Ovary (tissue), 9 donors: Measurements from ENCODE around the gene SNX10. TPM values are rescaled to one million over a fixed set of nuclear protein-coding genes. Genes with fewer than 3 reads are reported as not detected.

Experiments
- DNase-seq, 5 donors: peaks; one replicate each; pipeline ENCODE4 v3.0.0-alpha.2; 2019 to 2020
- H3K27ac ChIP-seq, 2 donors: fragments of 200-600 bp; one replicate each; pipeline versions ENCODE4 v1.5.1 to v1.8.0; 2019 to 2022
- H3K27me3 ChIP-seq: fragments of 200-600 bp; one replicate; pipeline ENCODE4 v1.8.0; 2022
- H3K36me3 ChIP-seq: fragments of 200-600 bp; sonication (generic); one replicate; pipeline ENCODE4 v1.5.1; 2019
- H3K4me1 ChIP-seq: one replicate; pipeline ENCODE4 v1.8.1; 2013; ENCODE audit warnings: mild to moderate bottlenecking, moderate library complexity; ENCODE audit not compliant: insufficient read depth
- H3K4me3 ChIP-seq: fragments of 200-600 bp; sonication (generic); one replicate; pipeline ENCODE4 v1.5.1; 2017
- H3K9me3 ChIP-seq, 2 donors: fragments of 200-600 bp in 1 of 2; sonication (generic) in 1 of 2; one replicate each; pipeline versions ENCODE4 v1.5.1 to v1.8.1; 2013 to 2019; ENCODE audit warnings: mild to moderate bottlenecking in 1 of 2, moderate library complexity in 1 of 2
- EP300 ChIP-seq: sonication (generic); formaldehyde crosslinking; IDR thresholded peaks from one replicate; pipeline ENCODE4 v1.6.1; 2017; ENCODE audit warnings: antibody characterized with exemption
- POLR2A ChIP-seq: fragments of 450-650 bp; IDR thresholded peaks from one replicate; pipeline ENCODE4 v1.6.1; 2017; ENCODE audit warnings: antibody characterized with exemption, mild to moderate bottlenecking, moderate library complexity
- WGBS, 3 donors: extraction: QIAGEN DNeasy Blood & Tissue Kit in 1 of 3; methylation state at CpG; one replicate each; pipeline versions ENCODE4 v1.1.5 to v1.1.7; 2013 to 2017; 5-methylcytosine and 5-hydroxymethylcytosine counted together
- intact Hi-C, 4 donors: fragments of 100-400 bp; cut with DNase I; formaldehyde crosslinking; loops; one replicate each; pipeline versions ENCODE4 v1.11.0 to v1.15.1; 2022 to 2023
- polyA plus RNA-seq, 2 donors: library from polyadenylated mRNA; stranded (reverse); fragments of 200-250 nt in 1 of 2; fragments of 350-450 nt in 1 of 2; fragmentation: Illumina TruSeq in 1 of 2; extraction: RNeasy Lipid Tissue Mini Kit (QIAGEN cat#74804) in 1 of 2; gene quantifications; one replicate each; pipeline ENCODE4 v1.2.3, GENCODE V29; 2013 to 2014
- total RNA-seq, 7 donors: library from RNA; depleted of rRNA in 2 of 7; stranded (reverse); fragments of >200 nt in 2 of 7; fragmentation: NEBNext Ultra II Directional in 3 of 7; extraction: Animal tissue kit (Norgen Biotek cat#: 25700) in 3 of 7; gene quantifications; one replicate each; pipeline versions ENCODE4 v1.1.0 to v1.2.4, GENCODE V29; 2016 to 2023
- TF ChIP-seq, protein P1 (sequence below), 3 donors: fragments of 450-650 bp in 2 of 3; fragments of 200-600 bp in 1 of 3; IDR thresholded peaks; one replicate each; pipeline versions ENCODE4 v1.5.1 to v1.8.0; 2016 to 2022; ENCODE audit warnings: antibody characterized with exemption in 3 of 3, mild to moderate bottlenecking in 1 of 3
- donor health status: DM: no; HTN: no; CAD: no; lungs with moderate emphysema.
- donor health status: DM: no; HTN: no; CAD: no.
- donor health status: Bipolar disorder and iron deficiency.
- donor health status: DM: yes; HTN: yes; CAD: no.
- donor health status: DM: no; HTN: no; CAD: no.
- donor health status: DM: yes; HTN: yes; CAD: no.

Gene SNX10
- total and polyA plus RNA-seq, 9 donors, result 1.1 to 6.4 (median 2.0) TPM

DNA sequence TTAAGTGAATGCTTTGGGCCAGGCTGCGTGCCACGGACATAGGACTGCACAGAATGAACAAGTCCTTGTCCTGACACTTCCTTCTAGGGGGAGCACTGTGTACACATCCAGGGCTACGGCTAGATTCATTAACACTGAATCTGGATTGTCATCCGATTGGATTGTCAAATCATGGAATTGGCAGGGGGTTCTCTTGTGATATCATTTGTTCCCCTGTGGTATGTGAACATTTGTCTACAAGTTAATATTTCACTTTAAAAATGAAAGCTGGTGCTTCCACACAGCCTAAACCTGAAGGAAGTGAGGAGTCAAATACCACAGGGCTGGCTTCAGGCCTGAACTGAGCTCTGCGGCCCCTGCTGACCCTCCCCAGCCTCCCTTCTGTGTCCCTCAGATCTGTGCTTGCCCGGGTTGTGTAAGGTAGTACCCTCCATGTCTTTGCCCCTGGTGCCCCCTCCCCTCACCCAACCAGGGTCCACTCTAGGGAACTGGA is 75.6 kb downstream of the SNX10 start:
- no peaks in the 10 kb centered on the region for H3K27me3 ChIP-seq
- no peak overlapping the region for H3K4me3 ChIP-seq
- WGBS, 3 donors, result 77 to 83% (median 80%) methylated on average over 6 of the region's 6 CpGs
- no peaks in the 10 kb centered on the region for H3K36me3 ChIP-seq
- H3K9me3 ChIP-seq, result no peaks in the 10 kb centered on the region
- TF ChIP-seq EP300, result no peak
- TF ChIP-seq, protein P1, sequence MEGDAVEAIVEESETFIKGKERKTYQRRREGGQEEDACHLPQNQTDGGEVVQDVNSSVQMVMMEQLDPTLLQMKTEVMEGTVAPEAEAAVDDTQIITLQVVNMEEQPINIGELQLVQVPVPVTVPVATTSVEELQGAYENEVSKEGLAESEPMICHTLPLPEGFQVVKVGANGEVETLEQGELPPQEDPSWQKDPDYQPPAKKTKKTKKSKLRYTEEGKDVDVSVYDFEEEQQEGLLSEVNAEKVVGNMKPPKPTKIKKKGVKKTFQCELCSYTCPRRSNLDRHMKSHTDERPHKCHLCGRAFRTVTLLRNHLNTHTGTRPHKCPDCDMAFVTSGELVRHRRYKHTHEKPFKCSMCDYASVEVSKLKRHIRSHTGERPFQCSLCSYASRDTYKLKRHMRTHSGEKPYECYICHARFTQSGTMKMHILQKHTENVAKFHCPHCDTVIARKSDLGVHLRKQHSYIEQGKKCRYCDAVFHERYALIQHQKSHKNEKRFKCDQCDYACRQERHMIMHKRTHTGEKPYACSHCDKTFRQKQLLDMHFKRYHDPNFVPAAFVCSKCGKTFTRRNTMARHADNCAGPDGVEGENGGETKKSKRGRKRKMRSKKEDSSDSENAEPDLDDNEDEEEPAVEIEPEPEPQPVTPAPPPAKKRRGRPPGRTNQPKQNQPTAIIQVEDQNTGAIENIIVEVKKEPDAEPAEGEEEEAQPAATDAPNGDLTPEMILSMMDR (IDR thresholded peaks at IDR 0.05), result no peak
- no peak for TF ChIP-seq POLR2A
- no peaks in the 10 kb centered on the region for H3K4me1 ChIP-seq
- DNase-seq, result no peak
- intact Hi-C loops, result loop anchor here (2.0 to 10.0 kb wide), 7 partner anchors 272 to 795 kb away; partner anchors contain the start of gene HOXA7 (in 1 of the 4)
- no peak overlapping the region for H3K27ac ChIP-seq

DNA sequence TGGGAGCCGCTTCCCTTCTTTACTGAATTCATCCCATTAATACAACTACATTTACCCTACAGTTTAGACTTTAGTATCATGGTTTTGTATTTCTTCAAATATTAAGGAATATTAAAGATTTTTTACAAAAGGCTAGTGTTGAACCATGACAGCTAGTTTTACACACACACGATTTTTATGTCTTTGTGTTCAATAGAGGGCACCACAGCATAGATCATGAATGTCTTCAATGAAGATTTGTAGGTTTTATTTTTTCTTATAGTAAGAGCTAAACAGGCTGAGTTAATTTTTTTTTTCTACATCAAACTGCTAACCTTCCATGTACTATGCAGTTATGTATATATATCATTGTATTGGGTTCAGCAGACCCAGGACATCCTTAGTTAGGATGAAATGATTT is 76.9 kb downstream of the SNX10 start:
- Histone ChIP-seq H3K27me3 (no peaks in the 10 kb centered on the region), H3K4me3 (no peak overlapping the region), H3K36me3 (no peaks in the 10 kb centered on the region), H3K9me3 (no peaks in the 10 kb centered on the region), H3K27ac (no peak overlapping the region), H3K4me1 (no peaks in the 10 kb centered on the region)
- TF ChIP-seq, protein P1 (IDR thresholded peaks at IDR 0.05), result no peak
- TF ChIP-seq EP300 (no peak), POLR2A (no peak)
- DNase-seq, result no peak
- WGBS, 3 donors, result 61 to 65% (median 65%) methylated on average over 2 of the region's 2 CpGs
- intact Hi-C loops, result loop anchor here (5.0 to 10.0 kb wide), 6 partner anchors 274 to 794 kb away; partner anchors contain the start of gene HOXA7 (in 1 of the 4)

DNA sequence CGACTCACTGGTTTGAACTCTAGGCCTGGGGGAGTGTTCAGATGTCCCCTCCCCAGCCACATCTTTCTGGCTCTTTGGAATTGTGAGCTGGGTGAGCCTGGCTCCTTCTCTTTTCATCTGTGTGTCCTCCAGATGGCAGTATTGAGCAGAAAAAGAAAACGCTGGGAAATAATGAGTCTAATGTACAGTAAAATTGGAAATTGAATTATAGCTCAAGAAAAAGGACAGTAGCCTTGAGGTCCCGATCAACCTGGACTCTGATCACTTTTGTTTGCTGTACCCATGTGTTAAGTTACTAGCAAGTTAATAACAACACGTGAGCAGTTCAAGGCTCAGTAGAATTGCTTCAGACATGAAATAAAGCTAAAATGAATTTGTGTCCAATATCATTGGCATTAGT is 77.9 kb downstream of the SNX10 start:
- H3K4me1 ChIP-seq, result no peaks in the 10 kb centered on the region
- WGBS, 3 donors, result 3 to 7% (median 4%) methylated on average over 4 of the region's 4 CpGs
- H3K36me3 ChIP-seq, result no peaks in the 10 kb centered on the region
- DNase-seq, result peak in 1 of 5 donors; percentile 19
- no peak overlapping the region for H3K27ac ChIP-seq
- H3K9me3 ChIP-seq, result no peaks in the 10 kb centered on the region
- no peak overlapping the region for H3K4me3 ChIP-seq
- intact Hi-C loops, result loop anchor here (5.0 to 10.0 kb wide), 6 partner anchors 275 to 793 kb away; partner anchors contain the start of gene HOXA7 (in 1 of the 4)
- no peak for TF ChIP-seq POLR2A
- TF ChIP-seq, protein P1 (IDR thresholded peaks at IDR 0.05), result peak; percentile 37 to 48 (median 45)
- H3K27me3 ChIP-seq, result no peaks in the 10 kb centered on the region

DNA sequence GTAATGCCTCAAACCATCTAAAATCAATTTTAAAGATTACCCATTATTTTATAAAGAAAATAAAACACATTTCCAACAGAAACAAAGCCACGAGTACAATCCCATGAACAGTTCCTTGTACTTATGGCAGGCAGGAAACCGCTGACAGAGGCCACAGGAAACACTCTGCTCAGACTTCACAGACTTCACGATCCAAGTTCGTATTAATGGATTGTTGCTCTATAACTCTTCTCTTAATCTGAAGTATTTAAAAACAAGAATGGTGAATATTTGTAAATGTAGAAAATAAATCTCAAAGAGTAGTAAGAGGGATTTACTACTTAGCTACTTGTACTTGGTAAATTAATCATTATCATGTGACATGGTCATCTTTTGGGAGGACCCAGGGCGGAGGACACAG is 78.3 kb downstream of the SNX10 start:
- no peaks in the 10 kb centered on the region for H3K27me3 ChIP-seq
- WGBS, 3 donors, result 65 to 70% (median 70%) methylated on average over 5 of the region's 5 CpGs
- no peak overlapping the region for H3K4me3 ChIP-seq
- intact Hi-C loops, result loop anchor here in 2 of 4 donors (5.0 to 10.0 kb wide), 3 partner anchors 295 to 795 kb away; partner anchors contain the start of gene HOXA9 (in 1 of the 2)
- H3K36me3 ChIP-seq, result no peaks in the 10 kb centered on the region
- no peak overlapping the region for H3K27ac ChIP-seq
- no peaks in the 10 kb centered on the region for H3K4me1 ChIP-seq
- TF ChIP-seq POLR2A (no peak), EP300 (no peak)
- TF ChIP-seq, protein P1 (IDR thresholded peaks at IDR 0.05), result no peak
- no peak for DNase-seq
- H3K9me3 ChIP-seq, result no peaks in the 10 kb centered on the region
